ENCODE measurements around the gene LAPTM5.

Gene LAPTM5

GRCh38 chr1:30741239-30741894 is 16.2 kb downstream of the LAPTM5 start:
- no peak for DNase-seq

- DNase-seq: no peak
Measured at GRCh38 chr1:30740251-30741238, 17.0 kb downstream of the LAPTM5 start.

- no peak for DNase-seq
Measured at GRCh38 chr1:30739601-30740000, 18.0 kb downstream of the LAPTM5 start.

- DNase-seq: no peak
Measured at GRCh38 chr1:30738715-30739559, 18.6 kb downstream of the LAPTM5 start.

GRCh38 chr1:30738040-30738714 is 19.4 kb downstream of the LAPTM5 start:
- DNase-seq: no peak

DNA sequence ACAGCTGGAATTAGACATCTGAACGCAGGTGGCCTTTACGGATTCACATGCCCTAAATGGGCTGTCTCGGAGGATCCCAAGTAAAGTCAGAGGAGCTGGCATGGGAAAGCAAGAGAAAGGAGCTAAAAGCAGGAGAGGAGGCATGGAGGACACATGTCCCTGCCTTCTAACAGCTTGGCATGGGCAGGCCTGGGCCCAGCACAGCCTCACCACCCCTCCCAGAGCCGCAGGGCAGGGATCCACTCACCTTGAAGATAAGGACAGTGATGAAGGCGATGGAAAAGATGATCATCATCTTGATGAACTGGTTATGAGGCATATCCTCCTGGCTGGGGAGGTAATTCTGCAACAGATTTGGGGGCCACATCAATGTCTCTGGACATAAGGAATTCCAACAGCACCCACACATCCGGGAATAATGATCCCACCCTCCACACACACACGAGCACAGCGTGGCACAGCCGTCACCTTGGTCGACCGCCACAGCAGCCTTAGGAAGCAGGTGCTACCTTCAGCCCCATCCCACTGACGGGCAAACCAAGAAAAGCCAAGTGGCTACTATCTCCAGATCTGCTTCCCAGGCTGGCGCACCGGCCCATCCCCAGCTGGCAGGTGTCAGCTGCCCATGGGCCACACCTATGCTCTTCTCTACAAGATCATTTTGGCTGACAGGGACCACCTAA is 20.1 kb downstream of the LAPTM5 start:
- DNase-seq: no peak

DNA sequence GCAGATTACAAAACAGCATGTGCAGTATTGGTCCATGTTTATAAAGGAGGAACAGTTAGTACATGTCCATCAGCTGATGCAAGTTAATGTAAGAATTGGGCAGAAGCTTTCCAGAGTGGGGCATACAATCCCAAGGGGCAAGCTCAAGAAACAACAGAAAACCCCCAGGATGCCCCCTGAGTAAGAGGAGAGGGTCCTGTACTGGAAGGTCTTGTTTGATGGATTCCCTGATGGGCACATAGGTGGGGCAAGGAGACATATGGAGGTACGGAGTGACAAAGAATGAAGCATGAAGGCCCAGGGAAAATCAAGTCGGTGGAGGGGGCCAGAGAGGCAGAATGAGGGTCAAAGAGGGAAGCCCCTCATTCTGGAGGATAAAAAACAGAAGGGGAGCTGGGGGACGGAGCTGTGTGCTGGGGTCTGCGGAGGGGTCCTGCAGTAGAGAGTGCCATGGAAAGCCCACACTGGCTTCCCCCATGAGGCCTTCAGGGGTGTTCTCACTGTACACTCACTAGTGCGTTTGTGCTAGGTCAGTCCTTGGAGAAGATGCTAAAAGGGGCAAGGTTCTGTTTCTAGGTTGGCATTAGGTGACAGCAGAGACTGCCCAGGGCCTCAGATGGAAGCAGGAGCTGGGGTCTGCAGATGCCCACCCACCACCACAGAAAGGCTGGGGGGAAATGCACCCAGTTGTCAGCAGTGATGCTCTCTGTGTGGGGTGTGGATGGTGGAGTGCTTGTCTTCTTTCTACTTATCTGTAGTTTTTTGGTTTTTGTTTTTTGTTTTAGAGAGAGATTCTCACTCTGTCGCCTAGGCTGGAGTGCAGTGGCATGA is 21.7 kb downstream of the LAPTM5 start:
- no peak for DNase-seq

DNA sequence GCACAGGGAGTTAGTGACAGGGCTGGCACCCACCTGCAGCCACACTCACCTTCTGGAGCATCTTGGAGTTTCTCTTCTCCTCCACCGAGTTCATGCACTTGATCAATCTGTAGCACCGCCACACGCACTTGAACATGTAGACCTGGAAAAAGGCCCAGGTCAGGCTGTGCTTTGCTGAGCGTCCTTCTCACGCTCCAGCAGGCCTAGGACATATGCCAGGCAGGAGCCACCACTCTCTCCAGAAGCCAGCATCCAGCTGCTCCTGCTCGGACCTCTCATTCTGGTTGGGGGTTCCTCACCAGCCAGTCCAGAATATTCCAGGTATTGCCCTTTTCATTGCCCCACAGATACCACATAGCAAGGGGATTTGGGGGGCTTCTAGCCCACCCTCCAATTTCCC is 22.4 kb downstream of the LAPTM5 start:
- no peak for DNase-seq

DNA sequence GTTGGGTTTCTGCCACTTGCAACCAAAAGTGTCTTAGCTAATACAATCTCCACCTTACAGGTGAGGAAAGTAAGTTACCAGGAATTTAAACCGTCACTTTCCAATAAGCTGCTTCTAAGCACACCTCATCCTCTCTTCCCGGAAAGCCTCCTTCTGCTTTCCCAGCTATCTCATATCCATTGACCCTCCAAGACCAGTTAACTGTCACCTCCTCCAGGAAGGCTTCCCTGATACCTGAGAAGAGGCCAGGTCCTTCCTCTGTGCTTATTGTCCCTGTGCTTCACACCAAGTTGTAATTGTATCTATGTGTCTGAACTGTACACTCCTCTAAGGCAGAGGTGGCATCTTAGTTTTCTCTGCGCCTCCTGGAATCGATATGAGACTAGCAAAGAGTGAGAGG is 23.0 kb downstream of the LAPTM5 start:
- DNase-seq: no peak

GRCh38 chr1:30734106-30734505 is 23.5 kb downstream of the LAPTM5 start:
- no peak for DNase-seq

DNA sequence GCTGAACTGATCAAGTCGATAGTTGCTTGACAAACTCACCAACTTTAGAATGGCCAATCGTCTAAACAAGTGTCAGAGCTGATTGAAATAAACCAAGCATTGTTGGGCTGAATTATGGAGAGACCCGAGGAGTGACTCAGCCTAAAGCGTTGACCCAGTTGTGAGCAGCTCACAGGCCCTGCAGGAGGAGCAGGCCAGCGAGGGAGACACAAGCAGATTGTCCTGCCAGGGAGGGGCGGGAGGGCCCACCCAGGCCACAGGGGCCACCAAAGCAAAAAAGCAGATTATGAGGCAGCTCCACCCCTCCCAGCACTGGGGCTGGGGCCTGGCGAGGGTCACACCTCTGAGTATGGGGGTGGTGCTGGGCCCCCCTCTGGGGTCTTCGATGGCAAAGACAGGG is 24.1 kb downstream of the LAPTM5 start:
- DNase-seq: no peak

- no peak for DNase-seq
Measured at GRCh38 chr1:30732277-30732996, 25.1 kb downstream of the LAPTM5 start.

DNA sequence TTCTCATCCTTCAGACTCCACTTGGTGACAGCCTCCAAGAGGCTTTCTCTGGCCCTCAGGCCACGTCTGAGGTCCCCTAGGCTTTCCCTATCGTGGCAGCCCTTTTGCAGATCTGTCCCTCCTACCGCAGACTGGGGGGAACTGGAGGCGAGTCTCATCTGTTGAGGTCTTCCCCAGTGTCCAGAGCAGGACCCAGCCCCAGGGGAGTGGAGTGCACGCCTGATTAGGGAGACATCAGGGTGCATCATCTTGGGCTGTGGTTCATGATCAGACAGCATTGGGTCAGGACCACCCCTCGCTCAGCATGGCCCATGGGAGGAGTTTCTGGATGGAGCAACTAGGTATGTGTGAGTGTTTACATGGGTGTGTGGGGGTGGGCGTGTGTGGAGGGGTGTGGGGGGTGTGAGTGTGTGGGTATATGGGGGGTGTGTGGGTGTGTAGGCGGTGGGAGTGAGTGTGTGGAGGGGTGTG is 25.7 kb downstream of the LAPTM5 start:
- DNase-seq: no peak

- no peak for DNase-seq
Measured at GRCh38 chr1:30731109-30731805, 26.3 kb downstream of the LAPTM5 start.

GRCh38 chr1:30730346-30731108 is 27.0 kb downstream of the LAPTM5 start:
- DNase-seq: no peak

DNA sequence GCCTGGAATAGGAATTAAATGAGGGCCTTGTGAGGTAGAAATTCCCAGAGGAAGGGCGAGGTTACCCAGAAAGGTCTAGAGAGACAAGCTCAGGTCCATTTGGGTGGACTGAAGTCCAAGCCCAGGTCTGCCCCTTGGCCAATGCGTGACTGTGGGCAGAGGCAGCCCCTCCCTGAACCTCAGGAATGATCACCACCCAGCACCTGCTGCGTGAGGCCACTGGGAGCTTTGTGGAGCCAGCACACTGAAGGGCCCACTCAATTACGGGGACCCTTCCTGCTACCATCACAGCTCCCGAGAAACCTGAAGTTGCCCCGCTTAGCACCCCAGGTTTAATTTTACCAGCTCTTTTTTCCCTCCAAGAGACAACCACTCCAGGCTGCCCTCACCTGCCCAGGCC is 27.7 kb downstream of the LAPTM5 start:
- no peak for DNase-seq

- no peak for DNase-seq
Measured at GRCh38 chr1:30728832-30729638, 28.5 kb downstream of the LAPTM5 start.

DNA sequence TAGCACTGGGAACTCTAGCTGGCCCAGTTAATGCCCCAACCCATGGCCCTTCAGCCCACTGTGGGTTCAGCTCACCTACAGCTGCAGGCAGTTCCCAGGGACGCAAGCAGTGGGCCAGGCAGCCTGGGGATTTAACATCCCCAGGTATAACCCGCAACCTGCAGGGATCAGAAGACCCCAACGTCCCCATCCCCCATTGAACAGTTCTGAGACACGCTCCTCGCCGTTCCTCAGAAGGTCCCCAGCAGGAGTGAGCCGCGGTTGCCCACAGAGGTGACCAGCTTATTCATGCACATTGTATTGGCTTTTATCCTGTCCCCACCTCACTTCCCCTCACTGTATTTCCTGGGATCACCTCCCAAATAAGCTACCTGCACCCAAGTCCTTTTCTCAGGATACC is 29.2 kb downstream of the LAPTM5 start:
- DNase-seq: no peak

Data from activated CD4-positive, alpha-beta T cell treated with anti-CD3 and anti-CD28 coated beads, Interleukin-2, amount 50 U/mL, for 1 hour (primary cell).